ENCODE measurements around the gene NPM3.

The NPM3 gene

GRCh38 chr10:101828766-101829551 lies 45.7 kb upstream of the NPM3 start:
- no peak for DNase-seq
- H3K9me3 ChIP-seq, result no peaks in the 10 kb centered on the region
- no peaks in the 10 kb centered on the region for H3K27me3 ChIP-seq
- H3K4me3 ChIP-seq (ENCODE audit: low read depth, low read length), result no peak overlapping the region
- no peaks in the 10 kb centered on the region for H3K36me3 ChIP-seq
- peaks cover 14% of the 10 kb centered on the region for H3K4me1 ChIP-seq
- no peak for TF ChIP-seq CTCF (IDR thresholded peaks at IDR 0.05; ENCODE audit: low read depth, low read length)

DNA sequence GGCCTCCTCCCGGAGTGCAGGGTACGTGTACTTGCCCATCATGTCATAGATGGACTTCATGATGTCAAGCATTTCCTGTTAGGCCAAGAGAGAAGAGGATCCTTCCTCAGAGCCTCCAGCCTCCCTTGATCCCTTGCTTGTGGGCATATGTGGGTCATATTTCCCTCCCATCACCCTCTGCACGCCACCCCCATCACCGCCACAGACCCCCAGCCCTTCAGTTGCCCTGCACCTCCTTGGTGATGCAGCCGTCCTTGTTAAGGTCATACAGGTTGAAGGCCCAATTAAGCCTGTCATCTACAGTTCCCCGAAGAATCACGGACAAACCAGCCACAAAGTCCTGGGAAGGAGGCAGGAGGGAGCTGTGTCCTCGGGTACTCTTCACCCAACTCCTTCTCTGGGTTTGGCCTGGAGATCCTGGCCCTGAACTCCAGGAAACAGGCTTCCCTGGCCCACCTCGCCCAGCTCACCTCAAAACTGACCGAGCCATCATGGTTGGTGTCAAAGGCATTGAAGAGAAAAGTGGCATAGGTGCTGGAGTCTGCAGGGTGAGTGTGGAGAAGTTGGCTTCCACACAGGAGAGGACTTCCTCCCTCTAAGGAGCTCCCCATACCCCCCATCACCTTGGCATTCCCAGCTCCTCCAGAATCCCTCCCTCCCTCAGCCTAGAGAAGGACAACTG lies 44.8 kb upstream of the NPM3 start:
- H3K4me1 ChIP-seq, result peaks cover 14% of the 10 kb centered on the region
- H3K9me3 ChIP-seq, result no peaks in the 10 kb centered on the region
- TF ChIP-seq CTCF (IDR thresholded peaks at IDR 0.05; ENCODE audit: low read depth, low read length), result no peak
- no peak for DNase-seq
- no peaks in the 10 kb centered on the region for H3K36me3 ChIP-seq
- H3K27me3 ChIP-seq, result no peaks in the 10 kb centered on the region
- H3K4me3 ChIP-seq (ENCODE audit: low read depth, low read length), result no peak overlapping the region

GRCh38 chr10:101826852-101827434 lies 43.7 kb upstream of the NPM3 start:
- H3K27me3 ChIP-seq, result no peaks in the 10 kb centered on the region
- H3K36me3 ChIP-seq, result no peaks in the 10 kb centered on the region
- H3K4me1 ChIP-seq, result peaks cover 14% of the 10 kb centered on the region
- no peak for DNase-seq
- no peak for TF ChIP-seq CTCF (IDR thresholded peaks at IDR 0.05; ENCODE audit: low read depth, low read length)
- no peak overlapping the region for H3K4me3 ChIP-seq (ENCODE audit: low read depth, low read length)
- H3K9me3 ChIP-seq, result no peaks in the 10 kb centered on the region

- Histone ChIP-seq H3K4me3 (ENCODE audit: low read depth, low read length) (no peak overlapping the region), H3K27me3 (no peaks in the 10 kb centered on the region), H3K4me1 (no peaks in the 10 kb centered on the region), H3K36me3 (no peaks in the 10 kb centered on the region), H3K9me3 (no peaks in the 10 kb centered on the region)
- TF ChIP-seq CTCF (IDR thresholded peaks at IDR 0.05; ENCODE audit: low read depth, low read length), result no peak
- DNase-seq, result no peak
Observed at GRCh38 chr10:101824736-101825135, 41.5 kb upstream of the NPM3 start.

GRCh38 chr10:101818872-101819633 lies 35.8 kb upstream of the NPM3 start:
- peaks cover 5% of the 10 kb centered on the region; the same call in 1 of the 2 replicates for H3K36me3 ChIP-seq
- H3K4me1 ChIP-seq, result no peaks in the 10 kb centered on the region
- no peaks in the 10 kb centered on the region for H3K27me3 ChIP-seq
- no peaks in the 10 kb centered on the region for H3K9me3 ChIP-seq
- no peak for DNase-seq
- no peak for TF ChIP-seq CTCF (IDR thresholded peaks at IDR 0.05; ENCODE audit: low read depth, low read length)
- peak overlapping the region; percentile 76 for H3K4me3 ChIP-seq (ENCODE audit: low read depth, low read length)

Measured in BE2C (cell line).